Hippocampal formation (tissue), 2 donors: ENCODE results near the gene OR2T3.
"Not testable (repeated sequence)": the region's sequence is repeated elsewhere in the genome, so short reads cannot be mapped to it uniquely, and the experiment has no call there.

Source experiments
- DNase-seq, 2 donors: peaks; one replicate each; lab custom pipeline; 2025; lab: John Stamatoyannopoulos, UW

Gene OR2T3

DNA sequence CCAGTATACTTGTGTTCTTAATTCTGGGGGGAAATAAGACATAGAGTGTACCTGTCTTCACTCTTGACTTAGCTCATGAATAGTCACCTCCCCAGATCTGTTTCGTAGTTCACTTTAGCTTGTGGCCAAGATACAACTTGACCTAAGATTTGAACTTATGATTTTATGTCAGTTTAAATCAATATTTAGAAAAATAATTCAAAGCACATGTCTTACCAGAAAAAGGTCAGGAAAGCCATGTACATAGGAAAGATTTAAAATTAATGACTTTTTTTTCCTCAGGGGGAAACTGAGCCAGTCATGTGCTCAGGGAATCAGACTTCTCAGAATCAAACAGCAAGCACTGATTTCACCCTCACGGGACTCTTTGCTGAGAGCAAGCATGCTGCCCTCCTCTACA is at the start of gene OR2T3:
Gene OR2T3 (plus strand): TSS at position 301 of the 400 bp plus-strand sequence. CDS start 0 bp downstream, at position 301.
- not testable (repeated sequence) for DNase-seq

GRCh38 chr1:248427526-248428191 is 45.5 kb upstream of the OR2T3 start:
- DNase-seq = not testable (repeated sequence)

DNA sequence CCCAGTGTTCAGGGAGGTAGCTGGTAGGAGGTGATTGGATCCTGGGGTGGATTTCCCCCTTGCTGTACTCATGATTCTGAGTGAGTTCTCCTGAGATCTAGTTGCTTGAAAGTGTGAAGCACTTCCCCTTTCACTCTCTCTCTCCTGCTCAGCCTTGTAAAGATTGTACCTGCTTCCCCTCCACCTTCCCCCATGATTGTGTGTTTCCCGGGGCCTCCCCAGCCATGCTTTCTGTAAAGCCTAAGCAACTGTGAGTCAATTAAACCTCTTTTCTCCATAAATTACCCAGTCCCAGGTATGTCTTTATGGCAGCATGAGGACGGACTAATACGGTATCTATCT is 45.0 kb upstream of the OR2T3 start:
- not testable (repeated sequence) for DNase-seq

- not testable (repeated sequence) for DNase-seq
These were observed 41.5 kb upstream of the OR2T3 start for GRCh38 chr1:248431683-248432082.

- not testable (repeated sequence) for DNase-seq
These were observed 41.0 kb upstream of the OR2T3 start for GRCh38 chr1:248432201-248432600.

- not testable (repeated sequence) for DNase-seq
These were observed 39.2 kb upstream of the OR2T3 start for GRCh38 chr1:248433811-248434415.

DNA sequence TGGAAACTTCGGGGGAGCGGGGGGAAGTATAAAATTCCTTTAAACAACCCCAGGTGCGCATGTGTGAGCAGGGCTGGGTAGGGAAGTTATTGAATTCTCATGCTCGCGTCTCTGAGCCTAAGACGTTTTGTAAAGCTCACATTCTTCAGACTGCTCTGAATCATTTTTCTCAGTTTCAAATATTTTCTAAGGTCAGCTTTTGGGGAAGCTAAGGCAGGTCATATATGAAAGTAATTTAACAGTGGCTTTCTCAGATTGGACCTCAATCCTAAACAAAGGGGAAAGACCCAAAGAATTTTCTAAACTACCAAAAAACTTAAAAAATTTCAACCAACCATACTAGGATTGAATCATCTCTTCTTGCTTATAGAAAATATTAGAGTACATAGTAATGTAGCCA is 38.2 kb upstream of the OR2T3 start:
- not testable (repeated sequence) for DNase-seq

- not testable (repeated sequence) for DNase-seq
These were observed 36.8 kb upstream of the OR2T3 start for GRCh38 chr1:248436303-248436702.

DNA sequence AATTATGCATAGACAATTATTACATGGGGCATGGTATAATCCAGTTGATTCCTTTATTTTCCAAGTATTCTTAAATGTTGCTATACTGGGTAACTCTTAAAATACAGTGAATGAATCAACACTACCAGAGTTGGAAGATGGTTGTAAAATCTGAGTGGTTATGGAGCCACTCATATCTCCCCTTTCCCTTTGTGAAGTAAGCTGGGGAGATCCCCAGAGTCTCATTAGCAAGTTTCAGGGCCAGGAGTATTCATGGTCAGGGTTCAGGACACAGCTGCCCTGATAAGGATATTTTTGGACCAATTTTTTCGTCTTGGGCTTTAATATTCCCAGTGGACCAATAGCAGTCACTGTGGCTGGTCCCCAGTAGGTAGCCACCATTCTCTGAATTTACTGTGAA is 34.5 kb upstream of the OR2T3 start:
- not testable (repeated sequence) for DNase-seq

DNA sequence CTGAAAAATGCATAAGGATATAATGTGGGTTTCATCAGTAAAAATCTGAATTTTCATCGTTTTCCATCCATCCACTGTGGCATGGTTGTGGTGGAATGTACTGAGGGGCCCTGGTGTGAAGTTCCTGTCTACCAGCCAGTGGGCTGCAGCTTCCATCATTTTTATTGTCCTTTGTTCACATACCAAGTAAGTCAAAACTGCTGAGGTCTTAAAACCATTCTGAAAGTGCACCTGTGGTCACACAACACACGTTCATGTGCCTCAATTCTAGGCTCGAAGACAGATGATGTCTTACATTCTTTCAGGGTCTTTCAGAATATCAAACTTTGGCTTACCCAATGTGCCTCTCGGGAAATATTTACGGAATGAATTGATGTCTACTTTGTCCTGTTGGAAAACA is 33.9 kb upstream of the OR2T3 start:
- not testable (repeated sequence) for DNase-seq

DNA sequence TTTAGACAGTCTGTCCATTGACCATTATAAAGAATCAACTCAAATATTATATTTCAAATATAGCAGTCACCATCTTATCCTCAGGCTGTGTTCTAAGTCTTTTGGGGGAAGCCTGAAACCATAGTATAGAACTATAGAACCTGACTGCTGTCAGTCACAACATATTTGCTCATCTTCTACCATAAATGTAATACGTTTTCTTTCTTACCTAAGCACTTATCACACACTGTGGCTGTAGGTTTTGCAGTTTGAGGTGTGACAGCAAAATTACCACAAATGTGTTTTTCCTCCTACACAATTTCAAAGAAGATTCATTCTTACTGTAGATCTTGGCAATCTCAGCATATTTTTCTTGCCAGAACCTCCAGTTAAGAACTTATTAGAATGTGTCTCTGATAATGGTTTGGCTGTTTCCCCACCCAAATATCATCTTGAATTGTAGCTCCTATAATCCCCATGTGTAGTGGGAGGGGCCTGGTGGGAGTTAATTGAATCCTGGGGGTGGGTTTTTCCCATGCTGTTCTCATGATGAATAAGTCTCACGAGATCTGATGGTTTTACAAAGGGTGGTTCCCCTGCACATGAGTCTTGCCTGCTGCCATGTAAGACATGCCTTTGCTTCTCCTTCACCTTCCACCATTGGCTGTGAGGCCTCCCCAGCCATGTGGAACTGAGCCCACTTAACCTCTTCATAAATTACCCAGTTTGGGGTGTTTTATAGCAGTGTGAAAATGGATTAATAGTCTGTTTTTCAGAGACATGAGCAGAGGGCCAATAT is 30.5 kb upstream of the OR2T3 start:
- DNase-seq = not testable (repeated sequence)

DNA sequence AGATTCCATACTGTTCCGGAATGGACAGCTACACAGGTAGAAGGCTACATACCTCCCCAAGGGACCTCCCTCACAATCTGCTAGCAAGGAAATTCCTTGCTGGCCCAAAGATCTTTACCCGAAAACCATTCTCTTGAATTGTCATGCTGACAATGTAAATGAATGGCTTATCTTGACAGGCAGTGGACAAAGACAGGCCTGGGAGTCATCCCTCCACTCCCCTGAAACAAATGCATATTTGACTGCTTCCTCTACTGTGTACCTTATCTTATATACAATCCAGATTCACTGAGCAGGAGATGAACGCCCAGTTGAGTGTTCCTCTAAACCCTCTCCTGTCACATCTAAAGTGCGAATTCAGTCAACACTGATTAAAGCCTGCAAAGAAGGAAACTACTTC is 28.5 kb upstream of the OR2T3 start:
- DNase-seq = not testable (repeated sequence)

DNA sequence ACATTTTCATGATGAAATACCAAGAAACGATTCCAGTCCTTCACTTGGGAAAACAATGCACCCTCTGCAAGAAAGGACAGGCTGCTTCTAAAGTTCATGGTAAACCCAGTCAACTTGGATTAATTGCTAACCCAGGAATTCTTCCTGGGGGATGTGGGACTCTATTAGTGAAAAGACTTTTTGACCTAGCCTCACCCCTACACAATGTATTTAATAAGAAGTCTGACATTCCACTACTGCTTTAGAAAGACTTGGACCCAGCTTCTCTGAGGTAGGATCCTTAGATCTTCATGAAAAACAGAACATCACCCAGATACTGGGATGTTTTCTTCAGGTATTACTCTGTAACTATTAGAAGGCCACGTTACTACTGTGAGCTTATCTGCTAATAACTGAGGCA is 27.8 kb upstream of the OR2T3 start, which contains the start of gene OR2T2:
Gene OR2T2 (plus strand): TSS at position 239 of the 400 bp plus-strand sequence. CDS start 7,161 bp downstream, outside the sequence.
- DNase-seq = not testable (repeated sequence)

GRCh38 chr1:248448409-248449074 is 24.6 kb upstream of the OR2T3 start:
- not testable (repeated sequence) for DNase-seq

GRCh38 chr1:248449821-248450465 is 23.2 kb upstream of the OR2T3 start:
- not testable (repeated sequence) for DNase-seq

- DNase-seq = not testable (repeated sequence)
These were observed 22.5 kb upstream of the OR2T3 start for GRCh38 chr1:248450466-248451145.

DNA sequence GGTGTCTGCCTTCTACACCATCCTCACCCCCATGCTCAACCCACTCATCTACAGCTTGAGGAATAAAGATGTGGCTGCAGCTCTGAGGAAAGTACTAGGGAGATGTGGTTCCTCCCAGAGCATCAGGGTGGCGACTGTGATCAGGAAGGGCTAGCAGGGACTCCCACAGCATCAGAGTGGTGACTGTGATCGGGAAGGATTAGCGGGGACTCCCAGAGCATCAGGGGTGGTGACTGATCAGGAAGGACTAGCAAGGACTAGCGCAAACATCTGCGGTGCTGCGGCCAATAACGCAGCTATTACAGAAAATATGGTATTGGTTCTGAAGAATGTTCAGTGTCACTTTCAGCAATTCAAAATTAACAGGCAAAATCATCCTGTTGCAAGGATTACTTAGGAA is 19.5 kb upstream of the OR2T3 start:
- DNase-seq = not testable (repeated sequence)

DNA sequence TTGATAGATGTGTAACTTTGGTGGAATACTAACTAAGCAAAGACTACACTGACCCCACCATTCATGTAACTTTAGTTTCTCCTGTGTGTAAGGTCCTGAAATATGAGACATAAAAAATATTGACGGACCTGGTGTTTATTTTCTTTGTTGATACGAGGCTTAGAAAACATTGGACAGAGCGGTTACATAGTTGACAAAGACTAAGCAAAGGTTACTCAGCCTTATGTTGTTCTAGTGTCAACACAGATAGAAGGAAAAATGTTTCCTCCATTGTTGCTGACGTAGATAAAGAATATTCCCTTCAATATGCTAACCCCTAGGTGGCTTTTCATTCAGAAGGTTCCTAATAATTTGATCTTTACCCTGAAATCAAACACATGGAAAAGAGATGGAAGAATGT is 18.1 kb upstream of the OR2T3 start:
- DNase-seq = not testable (repeated sequence)

DNA sequence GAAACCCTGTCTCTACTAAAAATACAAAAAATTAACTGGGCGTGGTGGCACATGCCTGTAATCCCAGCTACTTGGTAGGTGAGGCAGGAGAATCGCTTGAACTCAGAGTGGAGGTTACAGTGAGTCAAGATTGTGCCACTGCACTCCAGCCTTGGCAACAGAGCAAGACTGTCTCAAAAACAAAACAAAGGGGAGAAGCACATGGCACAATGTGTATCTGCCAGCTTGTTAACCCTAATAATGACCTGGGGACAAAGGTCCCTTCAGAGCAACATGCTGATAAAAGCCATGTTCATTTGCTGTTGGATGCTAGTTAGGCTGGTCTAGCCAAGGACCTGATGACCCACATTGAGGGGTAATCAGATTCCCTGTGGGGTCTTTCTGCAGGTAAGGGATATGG is 16.5 kb upstream of the OR2T3 start:
- not testable (repeated sequence) for DNase-seq

- not testable (repeated sequence) for DNase-seq
These were observed 14.0 kb upstream of the OR2T3 start for GRCh38 chr1:248459117-248459516.

- no peak for DNase-seq
These were observed 2.0 kb upstream of the OR2T3 start for GRCh38 chr1:248471154-248471553.
